ENCODE measurements around the gene BMP8A. TPM values are rescaled to one million over a fixed set of nuclear protein-coding genes. Genes with fewer than 3 reads are reported as not detected.

The BMP8A gene
- total RNA-seq, 1 experiment from 2014 or later, result 0.54 TPM

GRCh38 chr1:39529901-39530535 is 38.6 kb downstream of the BMP8A start:
- Histone ChIP-seq H3K9me3 (ENCODE audit: control insufficient read depth, insufficient read depth, low read depth, low read length) (no peaks in the 10 kb centered on the region), H3K27me3 (ENCODE audit: control insufficient read depth, insufficient read depth, low read length) (no peaks in the 10 kb centered on the region), H3K4me3 (ENCODE audit: low read depth in 2 of 2, low read length in 2 of 2) (no peak overlapping the region), H3K36me3 (ENCODE audit: control insufficient read depth, insufficient read depth, low read length) (no peaks in the 10 kb centered on the region), H3K27ac (ENCODE audit: low read length) (no peak overlapping the region), H3K4me1 (ENCODE audit: control insufficient read depth, insufficient read depth, low read length) (no peaks in the 10 kb centered on the region)
- CTCF ChIA-PET, result no interaction called here
- DNase-seq (ENCODE audit: low read depth, low spot score) (no peak), ATAC-seq (no peak)
- TF ChIP-seq, protein P1, sequence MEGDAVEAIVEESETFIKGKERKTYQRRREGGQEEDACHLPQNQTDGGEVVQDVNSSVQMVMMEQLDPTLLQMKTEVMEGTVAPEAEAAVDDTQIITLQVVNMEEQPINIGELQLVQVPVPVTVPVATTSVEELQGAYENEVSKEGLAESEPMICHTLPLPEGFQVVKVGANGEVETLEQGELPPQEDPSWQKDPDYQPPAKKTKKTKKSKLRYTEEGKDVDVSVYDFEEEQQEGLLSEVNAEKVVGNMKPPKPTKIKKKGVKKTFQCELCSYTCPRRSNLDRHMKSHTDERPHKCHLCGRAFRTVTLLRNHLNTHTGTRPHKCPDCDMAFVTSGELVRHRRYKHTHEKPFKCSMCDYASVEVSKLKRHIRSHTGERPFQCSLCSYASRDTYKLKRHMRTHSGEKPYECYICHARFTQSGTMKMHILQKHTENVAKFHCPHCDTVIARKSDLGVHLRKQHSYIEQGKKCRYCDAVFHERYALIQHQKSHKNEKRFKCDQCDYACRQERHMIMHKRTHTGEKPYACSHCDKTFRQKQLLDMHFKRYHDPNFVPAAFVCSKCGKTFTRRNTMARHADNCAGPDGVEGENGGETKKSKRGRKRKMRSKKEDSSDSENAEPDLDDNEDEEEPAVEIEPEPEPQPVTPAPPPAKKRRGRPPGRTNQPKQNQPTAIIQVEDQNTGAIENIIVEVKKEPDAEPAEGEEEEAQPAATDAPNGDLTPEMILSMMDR (IDR thresholded peaks at IDR 0.05), result no peak
- no peak for TF ChIP-seq TCF7L2 (IDR thresholded peaks at IDR 0.05; ENCODE audit: low read depth, low read length)
- TF ChIP-seq POLR2AphosphoS5 (IDR thresholded peaks at IDR 0.05; ENCODE audit: low read depth, low read length), result no peak
- TF ChIP-seq SIN3A (IDR thresholded peaks at IDR 0.05; ENCODE audit: borderline replicate concordance, insufficient read depth, low read depth, low read length), result no peak
- TF ChIP-seq, protein P2, sequence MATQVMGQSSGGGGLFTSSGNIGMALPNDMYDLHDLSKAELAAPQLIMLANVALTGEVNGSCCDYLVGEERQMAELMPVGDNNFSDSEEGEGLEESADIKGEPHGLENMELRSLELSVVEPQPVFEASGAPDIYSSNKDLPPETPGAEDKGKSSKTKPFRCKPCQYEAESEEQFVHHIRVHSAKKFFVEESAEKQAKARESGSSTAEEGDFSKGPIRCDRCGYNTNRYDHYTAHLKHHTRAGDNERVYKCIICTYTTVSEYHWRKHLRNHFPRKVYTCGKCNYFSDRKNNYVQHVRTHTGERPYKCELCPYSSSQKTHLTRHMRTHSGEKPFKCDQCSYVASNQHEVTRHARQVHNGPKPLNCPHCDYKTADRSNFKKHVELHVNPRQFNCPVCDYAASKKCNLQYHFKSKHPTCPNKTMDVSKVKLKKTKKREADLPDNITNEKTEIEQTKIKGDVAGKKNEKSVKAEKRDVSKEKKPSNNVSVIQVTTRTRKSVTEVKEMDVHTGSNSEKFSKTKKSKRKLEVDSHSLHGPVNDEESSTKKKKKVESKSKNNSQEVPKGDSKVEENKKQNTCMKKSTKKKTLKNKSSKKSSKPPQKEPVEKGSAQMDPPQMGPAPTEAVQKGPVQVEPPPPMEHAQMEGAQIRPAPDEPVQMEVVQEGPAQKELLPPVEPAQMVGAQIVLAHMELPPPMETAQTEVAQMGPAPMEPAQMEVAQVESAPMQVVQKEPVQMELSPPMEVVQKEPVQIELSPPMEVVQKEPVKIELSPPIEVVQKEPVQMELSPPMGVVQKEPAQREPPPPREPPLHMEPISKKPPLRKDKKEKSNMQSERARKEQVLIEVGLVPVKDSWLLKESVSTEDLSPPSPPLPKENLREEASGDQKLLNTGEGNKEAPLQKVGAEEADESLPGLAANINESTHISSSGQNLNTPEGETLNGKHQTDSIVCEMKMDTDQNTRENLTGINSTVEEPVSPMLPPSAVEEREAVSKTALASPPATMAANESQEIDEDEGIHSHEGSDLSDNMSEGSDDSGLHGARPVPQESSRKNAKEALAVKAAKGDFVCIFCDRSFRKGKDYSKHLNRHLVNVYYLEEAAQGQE (IDR thresholded peaks at IDR 0.05; ENCODE audit: insufficient read depth in 1 of 2, low read depth in 2 of 2, low read length in 1 of 2), result no peak
- POLR2A ChIA-PET, result no interaction called here
- intact Hi-C loops (cut with micrococcal nuclease; ENCODE audit: unreplicated experiment), result no loop called here
- no TSS peak for BruUV-seq (replicated peaks)
- in situ Hi-C loops (cut with HindIII; ENCODE audit: low pct_unique_long_range_greater_than_20kb, low sequenced_read_pairs), result no loop called here

DNA sequence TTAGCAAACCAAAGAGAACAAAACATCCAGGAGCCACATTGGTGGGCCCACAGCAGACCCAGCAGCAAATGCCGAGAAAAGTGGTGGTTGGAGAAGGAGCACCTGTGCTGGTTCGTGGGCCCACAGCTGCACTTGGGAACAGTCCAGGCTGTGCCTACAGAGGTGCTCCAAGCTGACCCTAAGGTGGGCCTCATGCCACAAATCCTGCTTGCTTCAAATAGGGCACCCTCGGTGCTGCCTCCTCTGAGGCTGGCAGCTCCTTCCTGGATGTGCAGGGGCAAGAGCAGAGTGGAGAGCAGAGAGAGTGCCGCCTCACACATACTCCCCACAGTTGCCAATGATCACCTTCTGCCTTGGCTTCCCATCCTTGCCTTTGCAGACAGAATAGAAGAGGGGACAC is 40.1 kb downstream of the BMP8A start:
- no peak for DNase-seq (ENCODE audit: low read depth, low spot score)
- no peaks in the 10 kb centered on the region for H3K27me3 ChIP-seq (ENCODE audit: control insufficient read depth, insufficient read depth, low read length)
- no peak for TF ChIP-seq SIN3A (IDR thresholded peaks at IDR 0.05; ENCODE audit: borderline replicate concordance, insufficient read depth, low read depth, low read length)
- TF ChIP-seq TCF7L2 (IDR thresholded peaks at IDR 0.05; ENCODE audit: low read depth, low read length), result no peak
- TF ChIP-seq, protein P2 (IDR thresholded peaks at IDR 0.05; ENCODE audit: insufficient read depth in 1 of 2, low read depth in 2 of 2, low read length in 1 of 2), result no peak
- TF ChIP-seq, protein P1 (IDR thresholded peaks at IDR 0.05), result no peak
- TF ChIP-seq POLR2AphosphoS5 (IDR thresholded peaks at IDR 0.05; ENCODE audit: low read depth, low read length), result no peak
- H3K4me1 ChIP-seq (ENCODE audit: control insufficient read depth, insufficient read depth, low read length), result no peaks in the 10 kb centered on the region
- no peaks in the 10 kb centered on the region for H3K36me3 ChIP-seq (ENCODE audit: control insufficient read depth, insufficient read depth, low read length)
- no peak overlapping the region for H3K27ac ChIP-seq (ENCODE audit: low read length)
- ChIA-PET POLR2A (no interaction called here), CTCF (no interaction called here)
- in situ Hi-C loops (cut with HindIII; ENCODE audit: low pct_unique_long_range_greater_than_20kb, low sequenced_read_pairs) (no loop called here), intact Hi-C loops (cut with micrococcal nuclease; ENCODE audit: unreplicated experiment) (no loop called here)
- BruUV-seq (replicated peaks), result no TSS peak
- no peak for ATAC-seq
- no peak overlapping the region for H3K4me3 ChIP-seq (ENCODE audit: low read depth in 2 of 2, low read length in 2 of 2)
- no peaks in the 10 kb centered on the region for H3K9me3 ChIP-seq (ENCODE audit: control insufficient read depth, insufficient read depth, low read depth, low read length)

Data from Panc1 (cell line).